Measurements from ENCODE around the gene SNX9.

DNA sequence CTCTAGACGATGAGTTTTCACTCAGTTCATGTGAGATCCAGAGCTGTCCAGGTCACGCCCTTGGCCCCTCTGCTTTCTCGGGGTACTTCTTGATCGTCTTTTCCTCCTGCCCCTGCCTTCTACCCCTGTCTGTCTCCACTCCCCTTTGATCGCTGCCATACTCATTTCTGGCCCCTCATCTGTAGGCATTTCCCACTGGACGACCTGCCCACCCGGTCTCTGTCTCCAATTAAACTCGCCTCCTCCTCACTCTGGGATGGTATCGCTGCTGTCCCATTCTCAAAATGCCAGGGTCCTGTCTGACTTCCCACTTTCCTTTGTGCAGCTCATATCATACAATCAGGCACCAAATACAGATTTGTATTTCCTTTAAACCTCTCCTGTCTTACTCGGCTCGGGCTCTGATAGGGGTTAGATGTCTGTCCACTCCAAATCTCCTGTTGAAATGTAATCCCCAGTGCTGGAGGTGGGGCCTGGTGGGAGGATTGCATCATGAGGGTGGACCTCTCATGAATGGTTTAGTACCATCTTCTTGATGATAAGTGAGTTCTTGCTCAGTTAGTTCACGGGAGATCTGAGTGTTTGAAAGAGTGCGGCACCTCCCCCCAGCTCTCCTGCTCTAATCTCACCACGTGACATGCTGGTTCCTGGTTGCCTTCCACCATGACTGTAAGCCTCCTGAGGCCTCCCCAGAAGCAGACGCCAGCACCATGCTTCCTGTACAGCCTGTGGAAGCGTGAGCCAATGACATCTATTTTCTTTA lies 155.2 kb downstream of the SNX9 start:
- TF ChIP-seq, protein P1, sequence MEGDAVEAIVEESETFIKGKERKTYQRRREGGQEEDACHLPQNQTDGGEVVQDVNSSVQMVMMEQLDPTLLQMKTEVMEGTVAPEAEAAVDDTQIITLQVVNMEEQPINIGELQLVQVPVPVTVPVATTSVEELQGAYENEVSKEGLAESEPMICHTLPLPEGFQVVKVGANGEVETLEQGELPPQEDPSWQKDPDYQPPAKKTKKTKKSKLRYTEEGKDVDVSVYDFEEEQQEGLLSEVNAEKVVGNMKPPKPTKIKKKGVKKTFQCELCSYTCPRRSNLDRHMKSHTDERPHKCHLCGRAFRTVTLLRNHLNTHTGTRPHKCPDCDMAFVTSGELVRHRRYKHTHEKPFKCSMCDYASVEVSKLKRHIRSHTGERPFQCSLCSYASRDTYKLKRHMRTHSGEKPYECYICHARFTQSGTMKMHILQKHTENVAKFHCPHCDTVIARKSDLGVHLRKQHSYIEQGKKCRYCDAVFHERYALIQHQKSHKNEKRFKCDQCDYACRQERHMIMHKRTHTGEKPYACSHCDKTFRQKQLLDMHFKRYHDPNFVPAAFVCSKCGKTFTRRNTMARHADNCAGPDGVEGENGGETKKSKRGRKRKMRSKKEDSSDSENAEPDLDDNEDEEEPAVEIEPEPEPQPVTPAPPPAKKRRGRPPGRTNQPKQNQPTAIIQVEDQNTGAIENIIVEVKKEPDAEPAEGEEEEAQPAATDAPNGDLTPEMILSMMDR (conservative IDR thresholded peaks at IDR 0.05; ENCODE audit: low read depth, low read length), result no peak
- TF ChIP-seq RFX5 (IDR thresholded peaks at IDR 0.05; ENCODE audit: low read depth, low read length), result no peak
- TF ChIP-seq, protein P2, sequence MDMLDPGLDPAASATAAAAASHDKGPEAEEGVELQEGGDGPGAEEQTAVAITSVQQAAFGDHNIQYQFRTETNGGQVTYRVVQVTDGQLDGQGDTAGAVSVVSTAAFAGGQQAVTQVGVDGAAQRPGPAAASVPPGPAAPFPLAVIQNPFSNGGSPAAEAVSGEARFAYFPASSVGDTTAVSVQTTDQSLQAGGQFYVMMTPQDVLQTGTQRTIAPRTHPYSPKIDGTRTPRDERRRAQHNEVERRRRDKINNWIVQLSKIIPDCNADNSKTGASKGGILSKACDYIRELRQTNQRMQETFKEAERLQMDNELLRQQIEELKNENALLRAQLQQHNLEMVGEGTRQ (IDR thresholded peaks at IDR 0.05; ENCODE audit: low read depth, low read length), result no peak

All from IMR-90 (cell line).